SK-N-SH (cell line): ENCODE measurements around the gene HBG1. TPM values are rescaled to one million over a fixed set of nuclear protein-coding genes. Genes with fewer than 3 reads are reported as not detected.

Source experiments
- CTCF ChIA-PET: fragments of 300-600, 350-600 bp; formaldehyde crosslinking; extraction: SDS; loops from one replicate; lab custom pipeline; 2021; lab: Yijun Ruan, JAX
- POLR2A ChIA-PET: fragments of 350-600 bp; sonication (Branson Sonifier 250); formaldehyde crosslinking; extraction: SDS; loops from one replicate; lab custom pipeline; 2020; ENCODE audit warnings: antibody characterized with exemption, inconsistent platforms; lab: Yijun Ruan, JAX
- DNase-seq: peaks from one replicate; pipeline ENCODE4 v3.0.0; 2012
- H2AFZ ChIP-seq: fragments of 200-600 bp; sonication (generic); 2 replicates; pipeline ENCODE4 v1.8.1; 2016; ENCODE audit warnings: antibody characterized with exemption, mild to moderate bottlenecking, low read depth
- H3F3A ChIP-seq: fragments of 200-600 bp; sonication (generic); replicated peaks from 2 replicates; pipeline ENCODE3; 2016; ENCODE audit warnings: antibody characterized with exemption, mild to moderate bottlenecking; ENCODE audit not compliant: insufficient read depth
- H3K27ac ChIP-seq, 2 experiments: fragments of 200-500 bp in 1 of 2; fragments of 200-600 bp in 1 of 2; sonication (Bioruptor generic) in 1 of 2; sonication (generic), shearing (Covaris generic) in 1 of 2; 2 replicates each; pipeline versions ENCODE4 v1.5.1 to v1.6.1; 2014 to 2016; ENCODE audit warnings: low read depth in 2 of 2, inconsistent platforms in 1 of 2, low read length in 1 of 2, mild to moderate bottlenecking in 1 of 2, mixed read lengths in 1 of 2
- H3K27me3 ChIP-seq: fragments of 200-600 bp; sonication (generic), shearing (Covaris generic); 2 replicates; pipeline ENCODE4 v1.6.1; 2016; ENCODE audit warnings: mixed run types; ENCODE audit not compliant: insufficient read depth
- H3K36me3 ChIP-seq, 2 experiments: fragments of 200-500 bp in 1 of 2; fragments of 200-600 bp in 1 of 2; sonication (Bioruptor generic) in 1 of 2; sonication (generic) in 1 of 2; replicated peaks in 1 of 2; 2 replicates each; pipeline versions ENCODE3 to v1.5.1; 2014 to 2016; ENCODE audit warnings: low read length in 1 of 2, mild to moderate bottlenecking in 1 of 2; ENCODE audit not compliant: insufficient read depth in 2 of 2, control insufficient read depth in 1 of 2
- H3K4me1 ChIP-seq, 2 experiments: fragments of 200-500 bp in 1 of 2; fragments of 200-600 bp in 1 of 2; sonication (Bioruptor generic) in 1 of 2; sonication (generic), shearing (Covaris generic) in 1 of 2; 2 replicates each; pipeline versions ENCODE4 v1.5.1 to v1.6.1; 2014 to 2016; ENCODE audit warnings: low read depth in 1 of 2, low read length in 1 of 2, mixed run types in 1 of 2; ENCODE audit not compliant: insufficient read depth in 2 of 2, control insufficient read depth in 1 of 2
- H3K4me2 ChIP-seq: fragments of 200-600 bp; sonication (generic), shearing (Covaris generic); 2 replicates; pipeline ENCODE4 v1.6.1; 2017; ENCODE audit warnings: mixed run types
- H3K4me3 ChIP-seq, 2 experiments: fragments of 200-500 bp in 1 of 2; fragments of 200-600 bp in 1 of 2; sonication (Bioruptor generic) in 1 of 2; sonication (generic), shearing (Covaris generic) in 1 of 2; 2 replicates each; pipeline versions ENCODE4 v1.5.1 to v1.8.1; 2014 to 2016; ENCODE audit warnings: low read depth in 2 of 2, inconsistent platforms in 1 of 2, low read length in 1 of 2, mild to moderate bottlenecking in 1 of 2, mixed read lengths in 1 of 2, moderate library complexity in 1 of 2
- H3K79me2 ChIP-seq: fragments of 200-600 bp; sonication (generic); 2 replicates; pipeline ENCODE4 v1.8.1; 2017; ENCODE audit warnings: mild to moderate bottlenecking; ENCODE audit not compliant: insufficient read depth
- H3K9ac ChIP-seq: fragments of 200-600 bp; sonication (generic); 2 replicates; pipeline ENCODE4 v1.6.1; 2017; ENCODE audit warnings: mixed run types
- H3K9me2 ChIP-seq: fragments of 200-600 bp; sonication (generic); 2 replicates; pipeline ENCODE4 v1.6.1; 2017; ENCODE audit warnings: mixed run types
- H3K9me3 ChIP-seq: fragments of 200-600 bp; sonication (generic); 2 replicates; pipeline ENCODE4 v1.6.1; 2017; ENCODE audit warnings: mixed run types, mild to moderate bottlenecking, moderate library complexity
- H4K20me1 ChIP-seq: fragments of 200-600 bp; sonication (generic); 2 replicates; pipeline ENCODE4 v1.6.1; 2017; ENCODE audit warnings: mild to moderate bottlenecking, mixed run types; ENCODE audit not compliant: insufficient read depth
- CHD2 ChIP-seq: fragments of 150-350 bp; IDR thresholded peaks from 2 replicates; pipeline ENCODE4 v1.6.1; 2018; ENCODE audit warnings: low read length; ENCODE audit not compliant: partially characterized antibody
- EP300 ChIP-seq, 2 experiments: IDR thresholded peaks; 2 replicates each; pipeline versions ENCODE4 v1.4.0 to v1.6.1; 2012; ENCODE audit warnings: borderline replicate concordance in 1 of 2, low read depth in 1 of 2, low read length in 1 of 2
- FOSL2 ChIP-seq: IDR thresholded peaks from 2 replicates; pipeline ENCODE4 v1.4.0; 2012; ENCODE audit warnings: low read depth, mild to moderate bottlenecking, moderate library complexity, borderline replicate concordance
- FOXJ3 ChIP-seq: sonication (generic); formaldehyde crosslinking; IDR thresholded peaks from 2 replicates; pipeline ENCODE4 v1.5.1; 2020; ENCODE audit warnings: mild to moderate bottlenecking, missing genetic modification reagents
- FOXM1 ChIP-seq: IDR thresholded peaks from 2 replicates; pipeline ENCODE4 v1.4.0; 2012; ENCODE audit warnings: low read depth, mild to moderate bottlenecking
- IRF3 ChIP-seq: fragments of 150-350 bp; IDR thresholded peaks from 2 replicates; pipeline ENCODE4 v1.6.1; 2016; ENCODE audit warnings: mild to moderate bottlenecking, low read depth, low read length
- JUND ChIP-seq: IDR thresholded peaks from 2 replicates; pipeline ENCODE4 v1.4.0; 2012
- MAX ChIP-seq: IDR thresholded peaks from 2 replicates; pipeline ENCODE4 v1.4.0; 2012; ENCODE audit warnings: low read depth
- MEF2A ChIP-seq: IDR thresholded peaks from 2 replicates; pipeline ENCODE4 v1.4.0; 2012; ENCODE audit warnings: low read depth, borderline replicate concordance
- PBX3 ChIP-seq: IDR thresholded peaks from 2 replicates; pipeline ENCODE4; 2012
- RAD21 ChIP-seq: IDR thresholded peaks from 2 replicates; pipeline ENCODE4 v1.6.1; 2012; ENCODE audit warnings: mild to moderate bottlenecking, low read length
- SIN3A ChIP-seq: IDR thresholded peaks from 2 replicates; pipeline ENCODE4 v1.6.1; 2012; ENCODE audit warnings: low read depth, mild to moderate bottlenecking, low read length, moderate library complexity, borderline replicate concordance
- TCF12 ChIP-seq: IDR thresholded peaks from 2 replicates; pipeline ENCODE4 v1.4.0; 2012
- USF2 ChIP-seq: fragments of 150-350 bp; IDR thresholded peaks from 2 replicates; pipeline ENCODE4 v1.6.1; 2017; ENCODE audit warnings: antibody characterized with exemption, low read length, low read depth, borderline replicate concordance
- YY1 ChIP-seq: IDR thresholded peaks from 2 replicates; pipeline ENCODE4 v1.4.0; 2012; ENCODE audit warnings: low read depth, mild to moderate bottlenecking
- WGBS: methylation state at CpG from one replicate; pipeline ENCODE4 v1.1.6; 2017; ENCODE audit warnings: low lambda C conversion rate; 5-methylcytosine and 5-hydroxymethylcytosine counted together
- polyA plus RNA-seq, 3 experiments: library from polyadenylated mRNA; depleted of rRNA; stranded (reverse); fragments of >200 nt; gene quantifications; 2 replicates each; pipeline ENCODE4 v1.2.3, GENCODE V29; 2012

Gene HBG1
- polyA plus RNA-seq, 1 of the 3 experiments (the other 2 are of a cell fraction): not detected

GRCh38 chr11:5277807-5278382, 28.2 kb upstream of the HBG1 start:
- Histone ChIP-seq H2AFZ (no peak overlapping the region), H3K27ac (no peak overlapping the region), H3K4me3 (no peak overlapping the region), H3K27me3 (no peaks in the 10 kb centered on the region; the same call in 1 of the 2 replicates), H3F3A (no peaks in the 10 kb centered on the region), H3K4me1 (no peaks in the 10 kb centered on the region), H3K79me2 (no peaks in the 10 kb centered on the region), H3K9me3 (no peaks in the 10 kb centered on the region), H3K36me3 (no peaks in the 10 kb centered on the region), H3K4me2 (no peak overlapping the region), H3K9me2 (no peaks in the 10 kb centered on the region), H3K9ac (no peak overlapping the region), H4K20me1 (no peaks in the 10 kb centered on the region)
- TF ChIP-seq TCF12 (peak; percentile 7; the same call in 1 of the 2 replicates), EP300 (IDR thresholded peaks at IDR 0.05; ENCODE audit: borderline replicate concordance in 1 of 2, low read depth in 1 of 2, low read length in 1 of 2) (no peak), MEF2A (no peak)
- 25% methylated on average over 1 of the region's 1 CpG for WGBS
- CTCF ChIA-PET: no interaction called here
- POLR2A ChIA-PET: no interaction called here
- no peak for DNase-seq

GRCh38 chr11:5276697-5277096, 27.0 kb upstream of the HBG1 start:
- no peak overlapping the region for H3K9ac ChIP-seq
- no peaks in the 10 kb centered on the region for H3K36me3 ChIP-seq
- H3K9me2 ChIP-seq: no peaks in the 10 kb centered on the region
- no peak overlapping the region for H2AFZ ChIP-seq
- no peaks in the 10 kb centered on the region for H4K20me1 ChIP-seq
- no peak overlapping the region for H3K27ac ChIP-seq
- H3K27me3 ChIP-seq: no peaks in the 10 kb centered on the region; the same call in 1 of the 2 replicates
- H3F3A ChIP-seq: no peaks in the 10 kb centered on the region
- TF ChIP-seq FOXM1 (no peak), YY1 (no peak), CHD2 (no peak), USF2 (no peak), FOXJ3 (CRISPR knock-in tag) (no peak), IRF3 (no peak), MAX (no peak), SIN3A (no peak), PBX3 (no peak), RAD21 (no peak), JUND (no peak), FOSL2 (no peak)
- no peak overlapping the region for H3K4me2 ChIP-seq
- DNase-seq: no peak
- WGBS: 21% methylated on average over 2 of the region's 2 CpGs
- no peaks in the 10 kb centered on the region for H3K9me3 ChIP-seq
- ChIA-PET CTCF (no interaction called here), POLR2A (no interaction called here)
- no peaks in the 10 kb centered on the region for H3K79me2 ChIP-seq
- no peak overlapping the region for H3K4me3 ChIP-seq
- no peaks in the 10 kb centered on the region for H3K4me1 ChIP-seq
